HG03066 (cell line): ENCODE measurements around the gene GPNMB.

Experiments used
- ATAC-seq: cut with Tn5 transposase; IDR thresholded peaks from one replicate; pipeline ENCODE4 v1.9.1; 2021; ENCODE audit warnings: low read depth; ENCODE audit not compliant: unreplicated experiment

The GPNMB gene

GRCh38 chr7:23268167-23268566 is 21.6 kb downstream of the GPNMB start:
- no peak for ATAC-seq

GRCh38 chr7:23268746-23269145 is 22.2 kb downstream of the GPNMB start:
- ATAC-seq = no peak

- ATAC-seq = no peak
Observed at GRCh38 chr7:23272275-23272674, 25.7 kb downstream of the GPNMB start.

GRCh38 chr7:23273141-23273599 is 26.6 kb downstream of the GPNMB start:
- peak; percentile 97 for ATAC-seq

- ATAC-seq = no peak
Observed at GRCh38 chr7:23275912-23276311, 29.3 kb downstream of the GPNMB start.

GRCh38 chr7:23276376-23276775 is 29.8 kb downstream of the GPNMB start:
- no peak for ATAC-seq

- ATAC-seq = no peak
Observed at GRCh38 chr7:23276947-23277346, 30.4 kb downstream of the GPNMB start.

GRCh38 chr7:23277359-23277989 is 30.9 kb downstream of the GPNMB start:
- no peak for ATAC-seq

- no peak for ATAC-seq
Observed at GRCh38 chr7:23279819-23280525, 33.4 kb downstream of the GPNMB start.

GRCh38 chr7:23283086-23283485 is 36.5 kb downstream of the GPNMB start:
- ATAC-seq = no peak

- ATAC-seq = no peak
Observed at GRCh38 chr7:23284871-23285270, 38.3 kb downstream of the GPNMB start.

- ATAC-seq = no peak
Observed at GRCh38 chr7:23285657-23286646, 39.4 kb downstream of the GPNMB start.

- no peak for ATAC-seq
Observed at GRCh38 chr7:23287612-23288011, 41.0 kb downstream of the GPNMB start.

GRCh38 chr7:23290993-23291392 is 44.4 kb downstream of the GPNMB start:
- no peak for ATAC-seq

GRCh38 chr7:23291957-23292560 is 45.5 kb downstream of the GPNMB start:
- ATAC-seq = no peak

- ATAC-seq = no peak
Observed at GRCh38 chr7:23292623-23293022, 46.0 kb downstream of the GPNMB start.

GRCh38 chr7:23293500-23294073 is 47.0 kb downstream of the GPNMB start:
- ATAC-seq = no peak

- no peak for ATAC-seq
Observed at GRCh38 chr7:23294549-23295400, 48.2 kb downstream of the GPNMB start.

- no peak for ATAC-seq
Observed at GRCh38 chr7:23295401-23295697, 48.8 kb downstream of the GPNMB start.
